ENCODE results near the gene NUCKS1.
A peak's percentile ranks its signal among the peaks of the same experiment; 100 is the strongest.

NUCKS1 gene

GRCh38 chr1:205711105-205712048, 38.6 kb downstream of the NUCKS1 start:
- WGBS (ENCODE audit: insufficient coverage, insufficient read length), result no CpG with 5 or more reads among the region's 8 CpGs
- Histone ChIP-seq H3K27ac (ENCODE audit: low read length) (no peak overlapping the region), H3K36me3 (ENCODE audit: control insufficient read depth, insufficient read depth, low read length) (peaks cover 4% of the 10 kb centered on the region; the same call in 1 of the 2 replicates)

DNA sequence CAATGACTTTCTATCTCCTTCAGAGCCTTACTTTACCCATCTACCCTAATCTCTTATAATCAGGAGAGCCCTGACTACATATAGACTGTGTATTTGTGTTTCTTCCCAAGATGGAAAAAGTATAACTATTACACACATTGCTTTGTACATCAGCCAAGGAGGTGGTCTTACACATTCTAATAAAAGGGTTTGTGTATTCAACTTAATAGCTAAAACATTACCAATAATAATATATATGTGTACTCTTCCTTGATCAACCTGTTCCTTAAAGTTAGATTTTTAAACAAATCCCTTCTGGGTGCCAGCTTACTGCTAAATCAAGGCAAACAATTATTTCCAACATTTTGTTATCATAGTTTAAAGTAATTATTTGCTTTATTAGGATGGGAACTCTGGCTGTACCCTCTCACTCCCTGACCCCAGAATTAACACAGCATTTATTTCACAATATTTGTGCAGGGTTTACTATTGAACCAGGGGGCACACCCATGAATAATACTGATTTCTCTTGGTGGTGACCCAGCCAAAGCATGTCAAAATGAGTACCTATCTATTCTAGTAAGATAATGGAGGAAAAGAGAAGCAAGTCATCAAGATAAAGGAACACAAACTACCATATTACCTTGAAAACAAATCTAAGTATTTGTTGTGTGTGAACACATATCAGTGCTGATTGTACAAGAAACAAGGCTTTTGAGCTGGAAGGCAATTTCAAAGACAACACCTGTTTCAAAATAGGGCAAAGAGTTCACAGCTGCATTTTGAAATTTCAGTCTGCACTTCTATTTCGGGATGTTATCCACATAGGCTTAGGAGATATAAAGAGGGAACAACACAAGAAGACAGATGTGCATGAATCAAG, 39.5 kb downstream of the NUCKS1 start:
- Histone ChIP-seq H3K27me3 (ENCODE audit: control insufficient read depth, insufficient read depth, low read length) (no peaks in the 10 kb centered on the region), H3K4me1 (ENCODE audit: control insufficient read depth, insufficient read depth, low read length) (no peaks in the 10 kb centered on the region), H3K9me3 (ENCODE audit: control insufficient read depth, insufficient read depth, low read length) (no peaks in the 10 kb centered on the region), H3K36me3 (ENCODE audit: control insufficient read depth, insufficient read depth, low read length) (peaks cover under 1% of the 10 kb centered on the region; the same call in 1 of the 2 replicates), H3K4me3 (ENCODE audit: low read length) (no peak overlapping the region), H3K27ac (ENCODE audit: low read length) (no peak overlapping the region)
- WGBS (ENCODE audit: insufficient coverage, insufficient read length), result no CpG with 5 or more reads among the region's 1 CpG
- no peak for DNase-seq (ENCODE audit: low read depth, low spot score)

More at GRCh38 chr1:205711105-205712048, 38.6 kb downstream of the NUCKS1 start:
- Histone ChIP-seq H3K9me3 (ENCODE audit: control insufficient read depth, insufficient read depth, low read length) (no peaks in the 10 kb centered on the region), H3K4me1 (ENCODE audit: control insufficient read depth, insufficient read depth, low read length) (no peaks in the 10 kb centered on the region), H3K4me3 (ENCODE audit: low read length) (no peak overlapping the region), H3K27me3 (ENCODE audit: control insufficient read depth, insufficient read depth, low read length) (no peaks in the 10 kb centered on the region)
- peak; percentile 71 for DNase-seq (ENCODE audit: low read depth, low spot score)

DNA sequence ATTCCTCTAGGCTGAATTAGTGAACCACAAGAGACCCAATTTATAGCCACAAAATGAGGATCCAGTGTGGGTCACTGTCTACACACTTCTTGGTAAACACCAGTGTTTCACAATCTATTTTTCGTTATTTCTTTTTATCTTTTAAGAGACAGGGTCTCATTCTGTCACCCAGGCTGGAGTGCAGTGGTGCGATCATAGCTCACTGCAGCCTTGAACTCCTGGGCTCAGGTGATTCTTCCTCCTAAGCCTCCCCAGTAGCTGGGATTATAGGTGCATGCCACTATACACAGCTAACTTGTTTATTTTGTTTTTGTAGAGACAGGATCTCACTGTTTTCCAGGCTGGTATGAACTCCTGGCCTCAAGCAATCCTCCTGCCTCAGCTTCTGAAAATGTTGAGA, 40.3 kb downstream of the NUCKS1 start:
- Histone ChIP-seq H3K27me3 (ENCODE audit: control insufficient read depth, insufficient read depth, low read length) (no peaks in the 10 kb centered on the region), H3K9me3 (ENCODE audit: control insufficient read depth, insufficient read depth, low read length) (no peaks in the 10 kb centered on the region), H3K4me1 (ENCODE audit: control insufficient read depth, insufficient read depth, low read length) (no peaks in the 10 kb centered on the region), H3K4me3 (ENCODE audit: low read length) (no peak overlapping the region), H3K36me3 (ENCODE audit: control insufficient read depth, insufficient read depth, low read length) (no peaks in the 10 kb centered on the region), H3K27ac (ENCODE audit: low read length) (no peak overlapping the region)
- DNase-seq (ENCODE audit: low read depth, low spot score), result no peak
- WGBS (ENCODE audit: insufficient coverage, insufficient read length), result no CpG with 5 or more reads among the region's 2 CpGs

DNA sequence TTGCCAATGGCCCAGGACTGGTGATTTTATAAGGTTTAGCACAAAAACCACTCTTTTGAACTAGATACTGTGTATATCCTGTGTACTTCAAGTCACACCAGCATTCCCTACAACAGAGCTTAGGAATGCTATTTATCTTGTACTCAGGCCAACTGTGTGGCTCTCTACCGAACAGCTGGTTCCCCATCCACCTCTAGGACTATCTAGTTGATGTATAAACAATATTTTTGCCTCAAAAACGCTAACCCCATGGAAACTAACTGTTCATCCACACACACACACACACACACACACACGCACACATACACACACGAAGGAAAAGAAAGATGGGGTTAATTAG, 41.0 kb downstream of the NUCKS1 start:
- Histone ChIP-seq H3K4me3 (ENCODE audit: low read length) (no peak overlapping the region), H3K27me3 (ENCODE audit: control insufficient read depth, insufficient read depth, low read length) (no peaks in the 10 kb centered on the region), H3K27ac (ENCODE audit: low read length) (no peak overlapping the region), H3K9me3 (ENCODE audit: control insufficient read depth, insufficient read depth, low read length) (no peaks in the 10 kb centered on the region), H3K36me3 (ENCODE audit: control insufficient read depth, insufficient read depth, low read length) (no peaks in the 10 kb centered on the region), H3K4me1 (ENCODE audit: control insufficient read depth, insufficient read depth, low read length) (no peaks in the 10 kb centered on the region)
- WGBS (ENCODE audit: insufficient coverage, insufficient read length), result no CpG with 5 or more reads among the region's 4 CpGs
- no peak for DNase-seq (ENCODE audit: low read depth, low spot score)

DNA sequence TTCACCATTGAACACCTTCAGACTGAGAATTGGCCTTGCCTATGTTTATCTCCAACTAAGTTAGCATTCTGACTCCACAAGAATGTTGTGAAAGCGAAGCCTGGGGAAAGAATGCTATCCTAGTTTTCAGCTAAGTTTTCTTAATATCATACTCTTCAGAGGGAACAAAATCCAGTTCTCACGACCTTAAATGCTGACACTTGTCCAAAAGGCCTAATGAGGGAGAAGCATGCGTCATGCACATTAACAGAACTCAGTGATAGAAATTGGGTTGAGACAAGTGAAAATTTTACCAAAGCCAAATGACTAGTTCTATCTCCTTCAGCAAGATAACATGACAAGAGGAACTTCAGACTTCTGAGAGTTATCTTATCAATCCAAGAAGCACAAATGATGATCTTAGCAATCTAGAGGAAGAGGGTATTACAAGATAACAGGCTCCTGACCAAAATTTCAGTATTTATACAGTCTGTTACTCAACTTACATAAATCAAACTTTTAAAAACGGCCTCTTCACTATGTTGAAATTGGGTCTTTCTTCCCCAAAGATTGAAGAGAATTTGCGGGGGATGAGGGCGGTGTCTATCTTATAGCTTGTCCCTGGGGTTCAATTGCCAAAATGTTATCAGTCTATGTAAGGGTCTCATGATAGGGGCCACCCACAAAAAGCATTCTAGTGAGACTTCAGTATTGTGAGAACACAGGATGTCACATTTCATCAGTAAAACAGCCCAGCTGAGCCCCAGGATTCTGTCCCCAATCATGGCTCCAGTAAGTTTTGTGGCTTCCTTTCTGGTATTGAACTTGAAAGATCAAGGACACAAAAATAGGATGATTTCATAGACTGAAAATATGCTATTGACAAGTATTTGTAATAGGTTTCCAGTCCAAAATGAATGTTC, 43.1 kb downstream of the NUCKS1 start:
- no peak overlapping the region for H3K4me3 ChIP-seq (ENCODE audit: low read length)
- no peak overlapping the region for H3K27ac ChIP-seq (ENCODE audit: low read length)
- H3K36me3 ChIP-seq (ENCODE audit: control insufficient read depth, insufficient read depth, low read length), result no peaks in the 10 kb centered on the region
- no peak for DNase-seq (ENCODE audit: low read depth, low spot score)
- H3K4me1 ChIP-seq (ENCODE audit: control insufficient read depth, insufficient read depth, low read length), result peaks cover 1% of the 10 kb centered on the region; the same call in 1 of the 2 replicates
- WGBS (ENCODE audit: insufficient coverage, insufficient read length), result no CpG with 5 or more reads among the region's 6 CpGs
- H3K27me3 ChIP-seq (ENCODE audit: control insufficient read depth, insufficient read depth, low read length), result no peaks in the 10 kb centered on the region
- H3K9me3 ChIP-seq (ENCODE audit: control insufficient read depth, insufficient read depth, low read length), result no peaks in the 10 kb centered on the region

DNA sequence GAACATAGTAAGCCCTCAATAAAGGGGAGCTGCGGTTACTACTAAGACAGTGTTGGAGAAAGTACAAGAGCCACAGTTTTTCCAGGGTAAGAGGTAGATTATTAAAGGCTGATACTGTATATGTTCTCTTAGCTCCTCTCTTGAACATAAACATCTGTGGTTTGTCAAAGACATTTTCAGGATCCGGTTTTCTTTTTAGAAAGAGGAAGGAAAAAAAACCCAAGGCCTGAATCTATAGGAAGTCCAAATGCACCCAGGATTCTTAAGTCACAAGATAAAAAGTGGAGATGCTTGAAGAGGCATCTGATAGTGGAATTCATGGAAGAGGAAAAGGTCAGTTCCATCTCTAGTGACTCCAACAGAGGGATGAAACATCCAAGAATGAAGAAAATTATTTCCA, 45.1 kb downstream of the NUCKS1 start:
- Histone ChIP-seq H3K9me3 (ENCODE audit: control insufficient read depth, insufficient read depth, low read length) (no peaks in the 10 kb centered on the region), H3K36me3 (ENCODE audit: control insufficient read depth, insufficient read depth, low read length) (no peaks in the 10 kb centered on the region), H3K4me3 (ENCODE audit: low read length) (no peak overlapping the region), H3K4me1 (ENCODE audit: control insufficient read depth, insufficient read depth, low read length) (peaks cover 8% of the 10 kb centered on the region), H3K27me3 (ENCODE audit: control insufficient read depth, insufficient read depth, low read length) (no peaks in the 10 kb centered on the region), H3K27ac (ENCODE audit: low read length) (no peak overlapping the region)
- no CpG with 5 or more reads among the region's 2 CpGs for WGBS (ENCODE audit: insufficient coverage, insufficient read length)
- no peak for DNase-seq (ENCODE audit: low read depth, low spot score)

- peaks cover 8% of the 10 kb centered on the region for H3K4me1 ChIP-seq (ENCODE audit: control insufficient read depth, insufficient read depth, low read length)
- H3K36me3 ChIP-seq (ENCODE audit: control insufficient read depth, insufficient read depth, low read length), result no peaks in the 10 kb centered on the region
- no peak overlapping the region for H3K4me3 ChIP-seq (ENCODE audit: low read length)
- DNase-seq (ENCODE audit: low read depth, low spot score), result no peak
- H3K27me3 ChIP-seq (ENCODE audit: control insufficient read depth, insufficient read depth, low read length), result no peaks in the 10 kb centered on the region
- H3K27ac ChIP-seq (ENCODE audit: low read length), result no peak overlapping the region
- H3K9me3 ChIP-seq (ENCODE audit: control insufficient read depth, insufficient read depth, low read length), result no peaks in the 10 kb centered on the region
- WGBS (ENCODE audit: insufficient coverage, insufficient read length), result no CpG with 5 or more reads among the region's 1 CpG
Measured at GRCh38 chr1:205703072-205703471, 46.9 kb downstream of the NUCKS1 start.

GRCh38 chr1:205701891-205702290, 48.1 kb downstream of the NUCKS1 start:
- H3K27me3 ChIP-seq (ENCODE audit: control insufficient read depth, insufficient read depth, low read length), result no peaks in the 10 kb centered on the region
- no peaks in the 10 kb centered on the region for H3K36me3 ChIP-seq (ENCODE audit: control insufficient read depth, insufficient read depth, low read length)
- H3K4me3 ChIP-seq (ENCODE audit: low read length), result no peak overlapping the region
- no peak overlapping the region for H3K27ac ChIP-seq (ENCODE audit: low read length)
- DNase-seq (ENCODE audit: low read depth, low spot score), result no peak
- H3K4me1 ChIP-seq (ENCODE audit: control insufficient read depth, insufficient read depth, low read length), result peaks cover 8% of the 10 kb centered on the region
- H3K9me3 ChIP-seq (ENCODE audit: control insufficient read depth, insufficient read depth, low read length), result no peaks in the 10 kb centered on the region
- no CpG with 5 or more reads among the region's 4 CpGs for WGBS (ENCODE audit: insufficient coverage, insufficient read length)

GRCh38 chr1:205701420-205701819, 48.6 kb downstream of the NUCKS1 start:
- no peak overlapping the region for H3K4me3 ChIP-seq (ENCODE audit: low read length)
- peaks cover 8% of the 10 kb centered on the region for H3K4me1 ChIP-seq (ENCODE audit: control insufficient read depth, insufficient read depth, low read length)
- no peaks in the 10 kb centered on the region for H3K27me3 ChIP-seq (ENCODE audit: control insufficient read depth, insufficient read depth, low read length)
- no peaks in the 10 kb centered on the region for H3K9me3 ChIP-seq (ENCODE audit: control insufficient read depth, insufficient read depth, low read length)
- no peak for DNase-seq (ENCODE audit: low read depth, low spot score)
- WGBS (ENCODE audit: insufficient coverage, insufficient read length), result no CpG with 5 or more reads among the region's 2 CpGs
- H3K36me3 ChIP-seq (ENCODE audit: control insufficient read depth, insufficient read depth, low read length), result no peaks in the 10 kb centered on the region
- H3K27ac ChIP-seq (ENCODE audit: low read length), result no peak overlapping the region

Measured in iPS DF 6.9 (cell line).